ENCODE data around the gene MYBPC2. TPM values are rescaled to one million over a fixed set of nuclear protein-coding genes. Genes with fewer than 3 reads are reported as not detected.
"Not testable (repeated sequence)": the region's sequence is repeated elsewhere in the genome, so short reads cannot be mapped to it uniquely, and the experiment has no call there.

MYBPC2 gene
- total RNA-seq, 1 experiment from 2014 or later = 13.8 TPM

GRCh38 chr19:50468818-50469217, 36.1 kb downstream of the MYBPC2 start:
- H3K4me3 ChIP-seq = no peak overlapping the region
- no peaks in the 10 kb centered on the region for H3K9me3 ChIP-seq (replicated peaks)
- no peaks in the 10 kb centered on the region for H3K27me3 ChIP-seq
- DNase-seq = no peak
- H3K4me1 ChIP-seq = peaks cover 14% of the 10 kb centered on the region
- H3K27ac ChIP-seq = no peak overlapping the region
- no peaks in the 10 kb centered on the region for H3K36me3 ChIP-seq

GRCh38 chr19:50473336-50473735, 40.6 kb downstream of the MYBPC2 start:
- H3K27ac ChIP-seq; H3K9me3 ChIP-seq (replicated peaks); H3K36me3 ChIP-seq; H3K4me1 ChIP-seq; DNase-seq; H3K27me3 ChIP-seq; H3K4me3 ChIP-seq: not testable (repeated sequence)

- no peak overlapping the region for H3K4me3 ChIP-seq
- no peaks in the 10 kb centered on the region for H3K36me3 ChIP-seq
- no peak for DNase-seq
- no peak overlapping the region for H3K27ac ChIP-seq
- no peaks in the 10 kb centered on the region for H3K9me3 ChIP-seq (replicated peaks)
- no peaks in the 10 kb centered on the region; the same call in 1 of the 2 replicates for H3K4me1 ChIP-seq
- H3K27me3 ChIP-seq = no peaks in the 10 kb centered on the region
These were observed 42.4 kb downstream of the MYBPC2 start for GRCh38 chr19:50475101-50475568.

- Histone ChIP-seq H3K36me3 (no peaks in the 10 kb centered on the region), H3K27me3 (no peaks in the 10 kb centered on the region), H3K27ac (no peak overlapping the region), H3K4me3 (peak overlapping the region; percentile 79), H3K4me1 (no peaks in the 10 kb centered on the region; the same call in 1 of the 2 replicates), H3K9me3 (replicated peaks) (no peaks in the 10 kb centered on the region)
- no peak for DNase-seq
These were observed 43.1 kb downstream of the MYBPC2 start for GRCh38 chr19:50475736-50476223.

- Histone ChIP-seq H3K27me3 (no peaks in the 10 kb centered on the region), H3K4me3 (peak within 1 kb of the TSS; percentile 79), H3K27ac (peak within 1 kb of the TSS; percentile 64), H3K4me1 (no peaks in the 10 kb centered on the region; the same call in 1 of the 2 replicates), H3K36me3 (no peaks in the 10 kb centered on the region), H3K9me3 (replicated peaks) (no peaks in the 10 kb centered on the region)
- DNase-seq = peak; percentile 89 to 91
These were observed 43.7 kb downstream of the MYBPC2 start, which contains the start of the genes EMC10 and GARIN5A for GRCh38 chr19:50476224-50476906. Gene EMC10 (plus strand): TSS chr19:50476507. CDS start chr19:50476545, 38 bp downstream. Gene GARIN5A (minus strand): TSS chr19:50476848. CDS start chr19:50476388, 460 bp downstream.

- Histone ChIP-seq H3K9me3 (replicated peaks) (no peaks in the 10 kb centered on the region), H3K4me3 (peak overlapping the region; percentile 79), H3K4me1 (no peaks in the 10 kb centered on the region; the same call in 1 of the 2 replicates), H3K27ac (no peak overlapping the region), H3K36me3 (no peaks in the 10 kb centered on the region), H3K27me3 (no peaks in the 10 kb centered on the region)
- DNase-seq = no peak
These were observed 44.2 kb downstream of the MYBPC2 start for GRCh38 chr19:50476907-50477238.

- no peak for DNase-seq
- Histone ChIP-seq H3K9me3 (replicated peaks) (no peaks in the 10 kb centered on the region), H3K36me3 (no peaks in the 10 kb centered on the region), H3K4me1 (no peaks in the 10 kb centered on the region; the same call in 1 of the 2 replicates), H3K27me3 (no peaks in the 10 kb centered on the region), H3K4me3 (no peak overlapping the region), H3K27ac (no peak overlapping the region)
These were observed 45.2 kb downstream of the MYBPC2 start for GRCh38 chr19:50477751-50478515.

GRCh38 chr19:50478901-50479715, 46.4 kb downstream of the MYBPC2 start:
- Histone ChIP-seq H3K4me3 (no peak overlapping the region), H3K9me3 (replicated peaks) (no peaks in the 10 kb centered on the region), H3K27me3 (no peaks in the 10 kb centered on the region), H3K4me1 (no peaks in the 10 kb centered on the region; the same call in 1 of the 2 replicates), H3K36me3 (no peaks in the 10 kb centered on the region), H3K27ac (no peak overlapping the region)
- DNase-seq = peak; percentile 73 to 77

- Histone ChIP-seq H3K4me1 (no peaks in the 10 kb centered on the region; the same call in 1 of the 2 replicates), H3K36me3 (no peaks in the 10 kb centered on the region), H3K27me3 (no peaks in the 10 kb centered on the region), H3K27ac (no peak overlapping the region), H3K4me3 (no peak overlapping the region), H3K9me3 (replicated peaks) (no peaks in the 10 kb centered on the region)
- DNase-seq = no peak
These were observed 47.1 kb downstream of the MYBPC2 start for GRCh38 chr19:50479761-50480251.

- no peaks in the 10 kb centered on the region for H3K36me3 ChIP-seq
These were observed 47.8 kb downstream of the MYBPC2 start for GRCh38 chr19:50480281-50481111.

GRCh38 chr19:50481351-50482149, 48.9 kb downstream of the MYBPC2 start:
- H3K27me3 ChIP-seq = no peaks in the 10 kb centered on the region
- H3K4me3 ChIP-seq = no peak overlapping the region
- no peaks in the 10 kb centered on the region for H3K9me3 ChIP-seq (replicated peaks)
- no peaks in the 10 kb centered on the region; the same call in 1 of the 2 replicates for H3K4me1 ChIP-seq
- H3K27ac ChIP-seq = no peak overlapping the region
- no peak for DNase-seq
- H3K36me3 ChIP-seq = peaks cover 8% of the 10 kb centered on the region

More at GRCh38 chr19:50480281-50481111, 47.8 kb downstream of the MYBPC2 start:
- Histone ChIP-seq H3K4me1 (no peaks in the 10 kb centered on the region; the same call in 1 of the 2 replicates), H3K27ac (no peak overlapping the region), H3K27me3 (no peaks in the 10 kb centered on the region), H3K9me3 (replicated peaks) (no peaks in the 10 kb centered on the region), H3K4me3 (no peak overlapping the region)
- no peak for DNase-seq

GRCh38 chr19:50482271-50482855, 49.7 kb downstream of the MYBPC2 start:
- H3K4me1 ChIP-seq = no peaks in the 10 kb centered on the region; the same call in 1 of the 2 replicates
- no peak overlapping the region for H3K4me3 ChIP-seq
- no peaks in the 10 kb centered on the region for H3K9me3 ChIP-seq (replicated peaks)
- H3K27ac ChIP-seq = no peak overlapping the region
- no peak for DNase-seq
- H3K27me3 ChIP-seq = no peaks in the 10 kb centered on the region
- peaks cover 16% of the 10 kb centered on the region for H3K36me3 ChIP-seq

- no peaks in the 10 kb centered on the region for H3K4me1 ChIP-seq
- H3K9me3 ChIP-seq (replicated peaks) = no peaks in the 10 kb centered on the region
- no peaks in the 10 kb centered on the region for H3K27me3 ChIP-seq
- H3K4me3 ChIP-seq = no peak overlapping the region
- H3K27ac ChIP-seq = no peak overlapping the region
- H3K36me3 ChIP-seq = peaks cover 22% of the 10 kb centered on the region
- no peak for DNase-seq
These were observed 50.2 kb downstream of the MYBPC2 start for GRCh38 chr19:50482916-50483315.

Data from SJCRH30 (cell line).